GM18867 (cell line): ENCODE measurements around the gene MOCS1.

Source experiments
- ATAC-seq: cut with Tn5 transposase; IDR thresholded peaks from one replicate; pipeline ENCODE4 v1.9.1; 2021; ENCODE audit warnings: mild to moderate bottlenecking, moderate library complexity; ENCODE audit not compliant: unreplicated experiment

MOCS1 gene

GRCh38 chr6:39904946-39905639, 29.2 kb downstream of the MOCS1 start:
- no peak for ATAC-seq

GRCh38 chr6:39903656-39904055, 30.6 kb downstream of the MOCS1 start:
- no peak for ATAC-seq

- no peak for ATAC-seq
These were observed 31.3 kb downstream of the MOCS1 start for GRCh38 chr6:39902786-39903465.

GRCh38 chr6:39902136-39902535, 32.1 kb downstream of the MOCS1 start:
- ATAC-seq = no peak

GRCh38 chr6:39901670-39902069, 32.6 kb downstream of the MOCS1 start:
- no peak for ATAC-seq

GRCh38 chr6:39901116-39901655, 33.1 kb downstream of the MOCS1 start:
- no peak for ATAC-seq

- ATAC-seq = no peak
These were observed 34.5 kb downstream of the MOCS1 start for GRCh38 chr6:39899554-39900295.

- ATAC-seq = no peak
These were observed 35.6 kb downstream of the MOCS1 start for GRCh38 chr6:39898625-39899024.

- no peak for ATAC-seq
These were observed 36.6 kb downstream of the MOCS1 start for GRCh38 chr6:39897698-39898097.

- ATAC-seq = no peak
These were observed 37.6 kb downstream of the MOCS1 start for GRCh38 chr6:39896701-39897100.

GRCh38 chr6:39893286-39893685, 41.0 kb downstream of the MOCS1 start:
- ATAC-seq = no peak

GRCh38 chr6:39892490-39893129, 41.7 kb downstream of the MOCS1 start:
- no peak for ATAC-seq

GRCh38 chr6:39891976-39892375, 42.3 kb downstream of the MOCS1 start:
- ATAC-seq = no peak

GRCh38 chr6:39891353-39891752, 42.9 kb downstream of the MOCS1 start:
- ATAC-seq = no peak

GRCh38 chr6:39889229-39889628, 45.0 kb downstream of the MOCS1 start:
- no peak for ATAC-seq

- ATAC-seq = no peak
These were observed 46.4 kb downstream of the MOCS1 start for GRCh38 chr6:39887692-39888450.

GRCh38 chr6:39886871-39887270, 47.4 kb downstream of the MOCS1 start:
- no peak for ATAC-seq

- no peak for ATAC-seq
These were observed 48.6 kb downstream of the MOCS1 start for GRCh38 chr6:39885691-39886090.

GRCh38 chr6:39884696-39885095, 49.6 kb downstream of the MOCS1 start:
- ATAC-seq = no peak

- ATAC-seq = no peak
These were observed 51.7 kb downstream of the MOCS1 start for GRCh38 chr6:39882531-39882899.
